HepG2 (cell line): ENCODE results near the gene NCBP2. TPM values are rescaled to one million over a fixed set of nuclear protein-coding genes. Genes with fewer than 3 reads are reported as not detected.
A peak's percentile ranks its signal among the peaks of the same experiment; 100 is the strongest.

Experiments used
- ATAC-seq: fragments of 200-7000 bp; cut with Tn5 transposase; 3 replicates; pipeline ENCODE4 v1.9.1; 2020; ENCODE audit warnings: mild to moderate bottlenecking, moderate library complexity
- BruUV-seq: library from RNA; stranded (reverse); fragments of 400-500 nt; replicated peaks from 2 replicates; lab custom pipeline; 2021; lab: Mats Ljungman, UMichigan
- CTCF ChIA-PET: fragments of 300-600 bp; formaldehyde crosslinking; extraction: SDS; loops from one replicate; lab custom pipeline; 2021; ENCODE audit warnings: low total read pairs, inconsistent platforms, low intra/inter-chr PET ratio; lab: Yijun Ruan, JAX
- POLR2A ChIA-PET: fragments of 350-600 bp; sonication (Branson Sonifier 250); formaldehyde crosslinking; loops from one replicate; lab custom pipeline; 2020; ENCODE audit warnings: antibody characterized with exemption, inconsistent platforms; lab: Yijun Ruan, JAX
- DNase-seq: peaks from one replicate; pipeline ENCODE4 v3.0.0-alpha.2; 2015; ENCODE audit warnings: low spot score
- FAIRE-seq: peaks from 3 replicates; lab custom pipeline; 2011; peaks lifted over from hg19 to GRCh38; lab: Jason Lieb, UNC
- H2AFZ ChIP-seq: one replicate; pipeline ENCODE4 v1.6.1; 2011; ENCODE audit warnings: low read length, inconsistent platforms
- H3K27ac ChIP-seq: fragments of 300-600 bp; 3 replicates; pipeline ENCODE4 v1.8.0; 2011; ENCODE audit warnings: mixed run types, mild to moderate bottlenecking, mixed read lengths, low read length, inconsistent platforms; ENCODE audit not compliant: insufficient read depth; ENCODE audit errors: extremely low read length
- H3K27me3 ChIP-seq, 2 experiments: fragments of 200-600 bp in 1 of 2; 2 replicates in 1 of 2; 3 replicates in 1 of 2; pipeline versions ENCODE4 v1.6.0 to v1.8.0; 2011; ENCODE audit warnings: low read length in 2 of 2, mild to moderate bottlenecking in 2 of 2, moderate library complexity in 2 of 2, inconsistent platforms in 1 of 2; ENCODE audit not compliant: insufficient read depth in 2 of 2, control insufficient read depth in 1 of 2
- H3K36me3 ChIP-seq, 2 experiments: fragments of 200-600 bp in 1 of 2; replicated peaks in 1 of 2; 2 replicates in 1 of 2; 3 replicates in 1 of 2; pipeline versions ENCODE4 v1.5.1 to v1.8.0; 2011; ENCODE audit warnings: low read length in 2 of 2, inconsistent platforms in 1 of 2; ENCODE audit not compliant: insufficient read depth in 2 of 2, control insufficient read depth in 1 of 2
- H3K4me1 ChIP-seq: 2 replicates; pipeline ENCODE4 v1.5.1; 2012; ENCODE audit warnings: low read length, inconsistent platforms; ENCODE audit not compliant: insufficient read depth
- H3K4me2 ChIP-seq: 2 replicates; pipeline ENCODE4 v1.6.0; 2011; ENCODE audit warnings: low read depth, low read length, inconsistent platforms
- H3K4me3 ChIP-seq, 3 experiments: fragments of 200-600 bp in 1 of 3; sonication (generic), shearing (Covaris generic) in 1 of 3; replicated peaks in 1 of 3; 2 replicates each; pipeline ENCODE4 v1.5.1; 2011 to 2016; ENCODE audit warnings: low read length in 3 of 3, inconsistent platforms in 2 of 3, low read depth in 2 of 3, mild to moderate bottlenecking in 2 of 3, control low read depth in 1 of 3, mixed read lengths in 1 of 3; ENCODE audit not compliant: insufficient read depth in 1 of 3
- H3K79me2 ChIP-seq: one replicate; pipeline ENCODE4 v1.6.1; 2011; ENCODE audit warnings: low read length, inconsistent platforms; ENCODE audit not compliant: insufficient read depth
- H3K9ac ChIP-seq: 2 replicates; pipeline ENCODE4 v1.6.0; 2011; ENCODE audit warnings: mild to moderate bottlenecking, low read depth, low read length, inconsistent platforms; ENCODE audit not compliant: insufficient read depth
- H3K9me3 ChIP-seq: 2 replicates; pipeline ENCODE4 v1.5.1; 2012; ENCODE audit warnings: mild to moderate bottlenecking, low read length
- H4K20me1 ChIP-seq: 2 replicates; pipeline ENCODE4 v1.6.0; 2011; ENCODE audit warnings: inconsistent platforms, mild to moderate bottlenecking, low read length, moderate library complexity; ENCODE audit not compliant: insufficient read depth
- ARHGAP35 ChIP-seq: sonication (generic); formaldehyde crosslinking; IDR thresholded peaks from 2 replicates; pipeline ENCODE4 v1.9.0; 2022; ENCODE audit warnings: mild to moderate bottlenecking, inconsistent platforms, moderate library complexity, missing genetic modification reagents, borderline replicate concordance
- ARID2 ChIP-seq: sonication (generic); formaldehyde crosslinking; IDR thresholded peaks from 2 replicates; pipeline ENCODE4 v1.8.1; 2022; ENCODE audit warnings: mild to moderate bottlenecking, missing genetic modification reagents, borderline replicate concordance
- ATF1 ChIP-seq: IDR thresholded peaks from 2 replicates; pipeline ENCODE4 v1.6.1; 2016; ENCODE audit warnings: mild to moderate bottlenecking, control low read depth
- CBX1 ChIP-seq: IDR thresholded peaks from one replicate; pipeline ENCODE4 v1.6.1; 2016; ENCODE audit warnings: antibody characterized with exemption, low read depth
- CTCF ChIP-seq: sonication (generic); formaldehyde crosslinking; IDR thresholded peaks from 2 replicates; pipeline ENCODE4 v1.5.0; 2020; ENCODE audit warnings: mild to moderate bottlenecking, missing genetic modification reagents, moderate library complexity
- FOXK1 ChIP-seq: sonication (generic); formaldehyde crosslinking; IDR thresholded peaks from 2 replicates; pipeline ENCODE4 v1.4.0; 2020; ENCODE audit warnings: low read depth, missing genetic modification reagents, borderline replicate concordance
- PAWR ChIP-seq: sonication (generic); formaldehyde crosslinking; IDR thresholded peaks from 2 replicates; pipeline ENCODE4 v1.4.0; 2020; ENCODE audit warnings: missing genetic modification reagents, mild to moderate bottlenecking, borderline replicate concordance
- POGZ ChIP-seq: sonication (generic); formaldehyde crosslinking; IDR thresholded peaks from 2 replicates; pipeline ENCODE4 v1.4.0; 2020; ENCODE audit warnings: mild to moderate bottlenecking, missing genetic modification reagents
- REL ChIP-seq: sonication (generic); formaldehyde crosslinking; conservative IDR thresholded peaks from 2 replicates; pipeline ENCODE4 v1.8.0; 2022; ENCODE audit warnings: mild to moderate bottlenecking, missing genetic modification reagents, moderate library complexity
- RFX3 ChIP-seq: IDR thresholded peaks from 2 replicates; pipeline ENCODE4 v1.6.1; 2016; ENCODE audit warnings: missing biosample characterization, missing genetic modification reagents
- SP140L ChIP-seq: sonication (generic); formaldehyde crosslinking; IDR thresholded peaks from 2 replicates; pipeline ENCODE4 v1.4.0; 2020; ENCODE audit warnings: missing genetic modification reagents, borderline replicate concordance
- TARDBP ChIP-seq: sonication (generic); formaldehyde crosslinking; IDR thresholded peaks from 2 replicates; pipeline ENCODE4 v1.8.0; 2022; ENCODE audit warnings: mild to moderate bottlenecking, missing genetic modification reagents
- TERF1 ChIP-seq: sonication (generic); formaldehyde crosslinking; IDR thresholded peaks from 2 replicates; pipeline ENCODE4 v1.8.0; 2022; ENCODE audit warnings: mild to moderate bottlenecking, missing genetic modification reagents, moderate library complexity
- ZBTB1 ChIP-seq: sonication (generic); formaldehyde crosslinking; IDR thresholded peaks from 2 replicates; pipeline ENCODE4 v1.4.0; 2020; ENCODE audit warnings: missing genetic modification reagents, borderline replicate concordance
- ZNF256 ChIP-seq: sonication (generic); formaldehyde crosslinking; conservative IDR thresholded peaks from 2 replicates; pipeline ENCODE4 v1.4.0; 2020; ENCODE audit warnings: missing genetic modification reagents
- ZNF3 ChIP-seq: IDR thresholded peaks from 2 replicates; pipeline ENCODE4 v1.7.0; 2017; ENCODE audit warnings: inconsistent platforms
- ZNF317 ChIP-seq: sonication (generic); formaldehyde crosslinking; IDR thresholded peaks from 2 replicates; pipeline ENCODE4 v1.5.0; 2020; ENCODE audit warnings: mild to moderate bottlenecking, missing genetic modification reagents
- ZNF496 ChIP-seq: sonication (generic); formaldehyde crosslinking; IDR thresholded peaks from 2 replicates; pipeline ENCODE4 v1.8.1; 2023; ENCODE audit warnings: mild to moderate bottlenecking, moderate library complexity, missing genetic modification reagents; ENCODE audit not compliant: insufficient replicate concordance
- ZNF564 ChIP-seq: sonication (generic); formaldehyde crosslinking; IDR thresholded peaks from 2 replicates; pipeline ENCODE4 v1.8.1; 2023; ENCODE audit warnings: mild to moderate bottlenecking, missing genetic modification reagents
- ZNF644 ChIP-seq: IDR thresholded peaks from 2 replicates; pipeline ENCODE4 v1.6.1; 2016; ENCODE audit warnings: low read depth
- ZNF691 ChIP-seq: sonication (generic); formaldehyde crosslinking; IDR thresholded peaks from 2 replicates; pipeline ENCODE4 v1.4.0; 2020; ENCODE audit warnings: missing genetic modification reagents, low read depth, mild to moderate bottlenecking, borderline replicate concordance
- ZNF713 ChIP-seq: sonication (generic); formaldehyde crosslinking; IDR thresholded peaks from 2 replicates; pipeline ENCODE4 v1.4.0; 2020; ENCODE audit warnings: mild to moderate bottlenecking, missing genetic modification reagents
- ZSCAN25 ChIP-seq: sonication (generic); formaldehyde crosslinking; IDR thresholded peaks from 2 replicates; pipeline ENCODE4 v1.8.0; 2022; ENCODE audit warnings: mild to moderate bottlenecking, missing genetic modification reagents
- WGBS: methylation state at CpG from one replicate; pipeline ENCODE4 v1.1.6; 2017; ENCODE audit warnings: low lambda C conversion rate; 5-methylcytosine and 5-hydroxymethylcytosine counted together
- in situ Hi-C: cut with HindIII; loops from 2 replicates; pipeline ENCODE4 v1.10.0; 2017; ENCODE audit warnings: low pct_unique_long_range_greater_than_20kb; ENCODE audit not compliant: extremely low pct_ligation_motif_present
- intact Hi-C: fragments of 100-400 bp; cut with micrococcal nuclease; formaldehyde crosslinking; loops from one replicate; pipeline ENCODE4 v1.10.0; 2022; ENCODE audit not compliant: unreplicated experiment
- polyA plus RNA-seq, 8 experiments: library from polyadenylated mRNA; depleted of rRNA in 3 of 8; stranded (reverse) in 7 of 8; unstranded in 1 of 8; fragments of >200 nt; fragmentation: Illumina TruSeq in 4 of 8; extraction: Trizol in 4 of 8; gene quantifications; 2 replicates each; pipeline versions ENCODE4 v1.2.1 to v1.2.3, GENCODE V29; 2011 to 2016; ENCODE audit warnings: low read depth in 4 of 8, missing spikeins in 1 of 8, mixed read lengths in 1 of 8; ENCODE audit not compliant: insufficient read depth in 1 of 8
- total RNA-seq, 5 experiments: library from RNA; depleted of rRNA; stranded (reverse); fragments of >200 nt; fragmentation: Illumina TruSeq; extraction: Trizol; gene quantifications; 2 replicates each; pipeline ENCODE4 v1.2.3, GENCODE V29; 2016; ENCODE audit warnings: low read depth in 1 of 5

Gene NCBP2
- total and polyA plus RNA-seq, 2 of the 13 experiments (the other 11 are each of a cell fraction or from before 2014, with no cell fraction given), result 58.7 to 95.5 TPM

GRCh38 chr3:196941729-196942225 is 551 bp downstream of the NCBP2 start:
- H3K27me3 ChIP-seq, result peaks cover 0 to 3% of the 10 kb centered on the region in 2 experiments; a peak in 2 of 5 replicates
- H3K9ac ChIP-seq, result peak overlapping the region; percentile 98
- 2% methylated on average over 19 of the region's 31 CpGs for WGBS
- in situ Hi-C loops (no loop called here), intact Hi-C loops (loop anchor here (1.0 kb wide), 1 partner anchor 332 kb away; no protein-coding TSS in a partner anchor)
- POLR2A ChIA-PET, result interaction anchor here (0.6 to 3.0 kb wide), 13 partner anchors 9 to 202 kb away, joined by 3 to 33 read pairs (median 5); partner anchors contain the start of genes PAK2 and SENP5
- H3K36me3 ChIP-seq, result peaks cover 7 to 23% of the 10 kb centered on the region in 2 experiments
- H3K9me3 ChIP-seq, result no peaks in the 10 kb centered on the region
- H3K4me3 ChIP-seq, result peak overlapping the region; percentile 74 to 97 (median 77)
- peaks cover 70% of the 10 kb centered on the region for H3K4me1 ChIP-seq
- no peaks in the 10 kb centered on the region; the same call in 1 of the 2 replicates for H4K20me1 ChIP-seq
- peak overlapping the region; percentile 95 for H3K27ac ChIP-seq
- peaks cover 56% of the 10 kb centered on the region for H3K79me2 ChIP-seq
- CTCF ChIA-PET, result interaction anchor here (1.2 kb wide), 2 partner anchors 28 to 104 kb away, joined by 4 to 6 read pairs; no protein-coding TSS in a partner anchor
- FAIRE-seq, result no peak
- DNase-seq, result no peak
- H2AFZ ChIP-seq, result no peak overlapping the region
- ATAC-seq, result peak; percentile 40
- TSS peak; percentile 78 for BruUV-seq
- peak overlapping the region; percentile 97 for H3K4me2 ChIP-seq
- no peak for TF ChIP-seq POGZ (CRISPR knock-in tag)
- TF ChIP-seq ATF1 (CRISPR knock-in tag), result no peak
- TF ChIP-seq ZNF644 (CRISPR knock-in tag), result no peak
- TF ChIP-seq SP140L, result no peak
- no peak for TF ChIP-seq CBX1
- no peak for TF ChIP-seq ZNF713 (CRISPR knock-in tag)
- TF ChIP-seq ZNF256 (CRISPR knock-in tag), result no peak
- TF ChIP-seq ZNF3 (CRISPR knock-in tag), result 0 out of 2 replicates have a peak, but pooled peaks have one; percentile 10
- no peak for TF ChIP-seq RFX3 (CRISPR knock-in tag)
- TF ChIP-seq ARHGAP35 (CRISPR knock-in tag), result no peak
- no peak for TF ChIP-seq ZBTB1 (CRISPR knock-in tag)
- no peak for TF ChIP-seq ZNF691 (CRISPR knock-in tag)
- TF ChIP-seq ZNF564, result 0 out of 2 replicates have a peak, but pooled peaks have one; percentile 32
- no peak for TF ChIP-seq REL (CRISPR knock-in tag)
- TF ChIP-seq PAWR (CRISPR knock-in tag), result no peak
- no peak for TF ChIP-seq FOXK1
- no peak for TF ChIP-seq TARDBP
- TF ChIP-seq TERF1 (CRISPR knock-in tag), result no peak
- no peak for TF ChIP-seq ZSCAN25 (CRISPR knock-in tag)
- no peak for TF ChIP-seq ZNF317
- TF ChIP-seq CTCF (CRISPR knock-in tag), result no peak
- no peak for TF ChIP-seq ZNF496 (CRISPR knock-in tag)
- TF ChIP-seq ARID2 (CRISPR knock-in tag), result no peak
